H1 (cell line): Measurements from ENCODE around the gene MRPL34. TPM values are rescaled to one million over a fixed set of nuclear protein-coding genes. Genes with fewer than 3 reads are reported as not detected.

Source experiments
- CEBPB ChIP-seq: IDR thresholded peaks from 2 replicates; pipeline ENCODE4 v1.6.1; 2012; ENCODE audit warnings: low read depth, low read length
- HDAC2 ChIP-seq, 2 experiments: fragments of 300-600 bp in 1 of 2; sonication (generic) in 1 of 2; IDR thresholded peaks; 2 replicates each; pipeline ENCODE4 v1.6.1; 2011 to 2012; ENCODE audit warnings: low read depth in 2 of 2, low read length in 2 of 2, mild to moderate bottlenecking in 2 of 2, moderate library complexity in 2 of 2, borderline replicate concordance in 1 of 2, inconsistent platforms in 1 of 2
- HDAC6 ChIP-seq: IDR thresholded peaks from one replicate; pipeline ENCODE4 v1.7.1; 2012; ENCODE audit warnings: low read depth, mild to moderate bottlenecking, inconsistent platforms, low read length, moderate library complexity
- JUND ChIP-seq: IDR thresholded peaks from 2 replicates; pipeline ENCODE4 v1.6.1; 2011; ENCODE audit warnings: mild to moderate bottlenecking, improper control_type of control experiment, low read length
- POLR2A ChIP-seq, 2 experiments: IDR thresholded peaks; 1 replicate in 1 of 2; 2 replicates in 1 of 2; pipeline ENCODE4 v1.6.1; 2011; ENCODE audit warnings: low read depth in 2 of 2, low read length in 2 of 2, mild to moderate bottlenecking in 2 of 2; ENCODE audit errors: control extremely low read depth in 1 of 2
- TAF1 ChIP-seq: IDR thresholded peaks from 2 replicates; pipeline ENCODE4 v1.6.1; 2011; ENCODE audit warnings: mild to moderate bottlenecking, low read depth, low read length
- ZNF274 ChIP-seq: IDR thresholded peaks from 2 replicates; pipeline ENCODE4 v1.7.0; 2012; ENCODE audit warnings: low read length, borderline replicate concordance; ENCODE audit errors: extremely low read depth
- polyA plus RNA-seq, 7 experiments: library from polyadenylated mRNA; depleted of rRNA in 3 of 7; stranded (reverse) in 5 of 7; unstranded in 2 of 7; fragments of >200 nt in 5 of 7; fragments of 200-250 nt in 2 of 7; gene quantifications; 1 replicate in 5 of 7; 2 replicates in 1 of 7; 4 replicates in 1 of 7; pipeline versions ENCODE4 v1.2.1 to v1.2.3, GENCODE V29; 2011 to 2013; ENCODE audit warnings: missing spikeins in 2 of 7, mixed read lengths in 2 of 7
- total RNA-seq: library from RNA; stranded (reverse); fragmentation: NEBNext Ultra II Directional; extraction: Animal tissue kit (Norgen Biotek cat#: 25700); gene quantifications from 2 replicates; pipeline ENCODE4 v1.2.1, GENCODE V29; 2021
- TF ChIP-seq, protein P1 (sequence below): fragments of 300-600 bp; sonication (generic); IDR thresholded peaks from 2 replicates; pipeline ENCODE4 v1.7.1; 2012; ENCODE audit warnings: low read length, moderate library complexity, mild to moderate bottlenecking, inconsistent platforms; ENCODE audit not compliant: insufficient replicate concordance
- TF ChIP-seq, protein P2 (sequence below): IDR thresholded peaks from 2 replicates; pipeline ENCODE4 v1.6.1; 2012; ENCODE audit warnings: low read length, inconsistent platforms

The MRPL34 gene
- total and polyA plus RNA-seq, 2 of the 8 experiments (the other 6 are each of a cell fraction or from before 2014, with no cell fraction given) = 91.9 to 99.6 TPM

DNA sequence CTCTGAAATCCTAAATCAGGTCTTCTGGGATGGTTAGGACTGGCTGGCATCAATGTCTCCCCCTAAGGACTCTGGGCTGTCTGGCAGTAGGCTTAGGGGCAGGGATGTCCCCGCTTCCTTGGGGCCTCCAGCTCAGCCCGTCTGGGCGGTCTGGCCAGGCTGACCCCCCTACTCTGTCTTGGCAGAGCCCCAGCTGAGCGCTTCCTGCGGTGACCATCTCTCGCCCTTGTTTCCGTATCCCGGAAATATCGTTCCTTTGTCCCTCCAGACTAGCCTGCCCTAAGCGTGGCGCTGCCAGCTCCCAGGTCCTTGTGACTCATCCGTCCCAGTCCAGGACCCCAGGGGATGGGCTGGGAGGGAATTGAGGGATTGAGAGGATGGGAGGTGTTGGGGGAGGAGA lies 43.0 kb downstream of the MRPL34 start (continued):
- TF ChIP-seq, protein P1, sequence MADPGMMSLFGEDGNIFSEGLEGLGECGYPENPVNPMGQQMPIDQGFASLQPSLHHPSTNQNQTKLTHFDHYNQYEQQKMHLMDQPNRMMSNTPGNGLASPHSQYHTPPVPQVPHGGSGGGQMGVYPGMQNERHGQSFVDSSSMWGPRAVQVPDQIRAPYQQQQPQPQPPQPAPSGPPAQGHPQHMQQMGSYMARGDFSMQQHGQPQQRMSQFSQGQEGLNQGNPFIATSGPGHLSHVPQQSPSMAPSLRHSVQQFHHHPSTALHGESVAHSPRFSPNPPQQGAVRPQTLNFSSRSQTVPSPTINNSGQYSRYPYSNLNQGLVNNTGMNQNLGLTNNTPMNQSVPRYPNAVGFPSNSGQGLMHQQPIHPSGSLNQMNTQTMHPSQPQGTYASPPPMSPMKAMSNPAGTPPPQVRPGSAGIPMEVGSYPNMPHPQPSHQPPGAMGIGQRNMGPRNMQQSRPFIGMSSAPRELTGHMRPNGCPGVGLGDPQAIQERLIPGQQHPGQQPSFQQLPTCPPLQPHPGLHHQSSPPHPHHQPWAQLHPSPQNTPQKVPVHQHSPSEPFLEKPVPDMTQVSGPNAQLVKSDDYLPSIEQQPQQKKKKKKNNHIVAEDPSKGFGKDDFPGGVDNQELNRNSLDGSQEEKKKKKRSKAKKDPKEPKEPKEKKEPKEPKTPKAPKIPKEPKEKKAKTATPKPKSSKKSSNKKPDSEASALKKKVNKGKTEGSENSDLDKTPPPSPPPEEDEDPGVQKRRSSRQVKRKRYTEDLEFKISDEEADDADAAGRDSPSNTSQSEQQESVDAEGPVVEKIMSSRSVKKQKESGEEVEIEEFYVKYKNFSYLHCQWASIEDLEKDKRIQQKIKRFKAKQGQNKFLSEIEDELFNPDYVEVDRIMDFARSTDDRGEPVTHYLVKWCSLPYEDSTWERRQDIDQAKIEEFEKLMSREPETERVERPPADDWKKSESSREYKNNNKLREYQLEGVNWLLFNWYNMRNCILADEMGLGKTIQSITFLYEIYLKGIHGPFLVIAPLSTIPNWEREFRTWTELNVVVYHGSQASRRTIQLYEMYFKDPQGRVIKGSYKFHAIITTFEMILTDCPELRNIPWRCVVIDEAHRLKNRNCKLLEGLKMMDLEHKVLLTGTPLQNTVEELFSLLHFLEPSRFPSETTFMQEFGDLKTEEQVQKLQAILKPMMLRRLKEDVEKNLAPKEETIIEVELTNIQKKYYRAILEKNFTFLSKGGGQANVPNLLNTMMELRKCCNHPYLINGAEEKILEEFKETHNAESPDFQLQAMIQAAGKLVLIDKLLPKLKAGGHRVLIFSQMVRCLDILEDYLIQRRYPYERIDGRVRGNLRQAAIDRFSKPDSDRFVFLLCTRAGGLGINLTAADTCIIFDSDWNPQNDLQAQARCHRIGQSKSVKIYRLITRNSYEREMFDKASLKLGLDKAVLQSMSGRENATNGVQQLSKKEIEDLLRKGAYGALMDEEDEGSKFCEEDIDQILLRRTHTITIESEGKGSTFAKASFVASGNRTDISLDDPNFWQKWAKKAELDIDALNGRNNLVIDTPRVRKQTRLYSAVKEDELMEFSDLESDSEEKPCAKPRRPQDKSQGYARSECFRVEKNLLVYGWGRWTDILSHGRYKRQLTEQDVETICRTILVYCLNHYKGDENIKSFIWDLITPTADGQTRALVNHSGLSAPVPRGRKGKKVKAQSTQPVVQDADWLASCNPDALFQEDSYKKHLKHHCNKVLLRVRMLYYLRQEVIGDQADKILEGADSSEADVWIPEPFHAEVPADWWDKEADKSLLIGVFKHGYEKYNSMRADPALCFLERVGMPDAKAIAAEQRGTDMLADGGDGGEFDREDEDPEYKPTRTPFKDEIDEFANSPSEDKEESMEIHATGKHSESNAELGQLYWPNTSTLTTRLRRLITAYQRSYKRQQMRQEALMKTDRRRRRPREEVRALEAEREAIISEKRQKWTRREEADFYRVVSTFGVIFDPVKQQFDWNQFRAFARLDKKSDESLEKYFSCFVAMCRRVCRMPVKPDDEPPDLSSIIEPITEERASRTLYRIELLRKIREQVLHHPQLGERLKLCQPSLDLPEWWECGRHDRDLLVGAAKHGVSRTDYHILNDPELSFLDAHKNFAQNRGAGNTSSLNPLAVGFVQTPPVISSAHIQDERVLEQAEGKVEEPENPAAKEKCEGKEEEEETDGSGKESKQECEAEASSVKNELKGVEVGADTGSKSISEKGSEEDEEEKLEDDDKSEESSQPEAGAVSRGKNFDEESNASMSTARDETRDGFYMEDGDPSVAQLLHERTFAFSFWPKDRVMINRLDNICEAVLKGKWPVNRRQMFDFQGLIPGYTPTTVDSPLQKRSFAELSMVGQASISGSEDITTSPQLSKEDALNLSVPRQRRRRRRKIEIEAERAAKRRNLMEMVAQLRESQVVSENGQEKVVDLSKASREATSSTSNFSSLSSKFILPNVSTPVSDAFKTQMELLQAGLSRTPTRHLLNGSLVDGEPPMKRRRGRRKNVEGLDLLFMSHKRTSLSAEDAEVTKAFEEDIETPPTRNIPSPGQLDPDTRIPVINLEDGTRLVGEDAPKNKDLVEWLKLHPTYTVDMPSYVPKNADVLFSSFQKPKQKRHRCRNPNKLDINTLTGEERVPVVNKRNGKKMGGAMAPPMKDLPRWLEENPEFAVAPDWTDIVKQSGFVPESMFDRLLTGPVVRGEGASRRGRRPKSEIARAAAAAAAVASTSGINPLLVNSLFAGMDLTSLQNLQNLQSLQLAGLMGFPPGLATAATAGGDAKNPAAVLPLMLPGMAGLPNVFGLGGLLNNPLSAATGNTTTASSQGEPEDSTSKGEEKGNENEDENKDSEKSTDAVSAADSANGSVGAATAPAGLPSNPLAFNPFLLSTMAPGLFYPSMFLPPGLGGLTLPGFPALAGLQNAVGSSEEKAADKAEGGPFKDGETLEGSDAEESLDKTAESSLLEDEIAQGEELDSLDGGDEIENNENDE = no peak
- TF ChIP-seq, protein P2, sequence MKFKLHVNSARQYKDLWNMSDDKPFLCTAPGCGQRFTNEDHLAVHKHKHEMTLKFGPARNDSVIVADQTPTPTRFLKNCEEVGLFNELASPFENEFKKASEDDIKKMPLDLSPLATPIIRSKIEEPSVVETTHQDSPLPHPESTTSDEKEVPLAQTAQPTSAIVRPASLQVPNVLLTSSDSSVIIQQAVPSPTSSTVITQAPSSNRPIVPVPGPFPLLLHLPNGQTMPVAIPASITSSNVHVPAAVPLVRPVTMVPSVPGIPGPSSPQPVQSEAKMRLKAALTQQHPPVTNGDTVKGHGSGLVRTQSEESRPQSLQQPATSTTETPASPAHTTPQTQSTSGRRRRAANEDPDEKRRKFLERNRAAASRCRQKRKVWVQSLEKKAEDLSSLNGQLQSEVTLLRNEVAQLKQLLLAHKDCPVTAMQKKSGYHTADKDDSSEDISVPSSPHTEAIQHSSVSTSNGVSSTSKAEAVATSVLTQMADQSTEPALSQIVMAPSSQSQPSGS = no peak
- TF ChIP-seq POLR2A (IDR thresholded peaks at IDR 0.05; ENCODE audit: control extremely low read depth in 1 of 2, low read depth in 2 of 2, low read length in 2 of 2) (peak in 1 of 2 experiments; percentile 41; a peak in 1 of 3 replicates), TAF1 (peak; percentile 27; the same call in 1 of the 2 replicates), ZNF274 (no peak), HDAC2 (IDR thresholded peaks at IDR 0.05; ENCODE audit: borderline replicate concordance in 1 of 2, low read depth in 2 of 2, low read length in 2 of 2) (peak in 1 of 2 experiments; percentile 25; a peak in 1 of 4 replicates), JUND (peak; percentile 33; the same call in 1 of the 2 replicates), CEBPB (no peak), HDAC6 (no peak)
